Keratinocyte (primary cell): ENCODE data around the gene ENO3. TPM values are rescaled to one million over a fixed set of nuclear protein-coding genes. Genes with fewer than 3 reads are reported as not detected.

Experiments used
- DNase-seq: peaks from one replicate; pipeline ENCODE4 v3.0.0-alpha.2; 2011; ENCODE audit warnings: low read depth, missing footprints, low spot score
- FAIRE-seq: peaks from 2 replicates; lab custom pipeline; 2011; peaks lifted over from hg19 to GRCh38; lab: Jason Lieb, UNC
- H2AFZ ChIP-seq: 2 replicates; pipeline ENCODE4 v1.6.0; 2012; ENCODE audit warnings: low read length, control low read depth, inconsistent platforms; ENCODE audit not compliant: control insufficient read depth
- H3K27ac ChIP-seq: 2 replicates; pipeline ENCODE4 v1.5.1; 2011; ENCODE audit warnings: low read length; ENCODE audit not compliant: control insufficient read depth, insufficient read depth
- H3K27me3 ChIP-seq: 3 replicates; pipeline ENCODE4 v1.6.0; 2011; ENCODE audit warnings: low read length; ENCODE audit not compliant: control insufficient read depth, insufficient read depth; ENCODE audit errors: extremely low read depth
- H3K36me3 ChIP-seq, 2 experiments: 2 replicates in 1 of 2; 3 replicates in 1 of 2; pipeline ENCODE4 v1.5.1; 2011; ENCODE audit warnings: low read length in 2 of 2, mild to moderate bottlenecking in 1 of 2; ENCODE audit not compliant: control insufficient read depth in 2 of 2, insufficient read depth in 2 of 2; ENCODE audit errors: extremely low read depth in 1 of 2
- H3K4me1 ChIP-seq: 3 replicates; pipeline ENCODE4 v1.5.1; 2011; ENCODE audit warnings: low read length; ENCODE audit not compliant: control insufficient read depth, insufficient read depth; ENCODE audit errors: extremely low read depth
- H3K4me2 ChIP-seq: 3 replicates; pipeline ENCODE4 v1.6.0; 2011; ENCODE audit warnings: low read depth, low read length; ENCODE audit not compliant: control insufficient read depth, insufficient read depth; ENCODE audit errors: extremely low read depth
- H3K4me3 ChIP-seq, 3 experiments: fragments of 200-600 bp in 1 of 3; sonication (generic) in 1 of 3; 2 replicates in 2 of 3; 3 replicates in 1 of 3; pipeline ENCODE4 v1.5.1; 2011 to 2016; ENCODE audit warnings: low read length in 3 of 3, mild to moderate bottlenecking in 3 of 3, control low read depth in 2 of 3, inconsistent platforms in 1 of 3, low read depth in 1 of 3, mixed read lengths in 1 of 3, mixed run types in 1 of 3, moderate library complexity in 1 of 3; ENCODE audit not compliant: control insufficient read depth in 2 of 3, insufficient read depth in 2 of 3; ENCODE audit errors: extremely low read depth in 1 of 3
- H3K79me2 ChIP-seq: 2 replicates; pipeline ENCODE4 v1.6.0; 2012; ENCODE audit warnings: low read length; ENCODE audit not compliant: control insufficient read depth, insufficient read depth
- H3K9ac ChIP-seq: 3 replicates; pipeline ENCODE4 v1.6.0; 2011; ENCODE audit warnings: low read length; ENCODE audit not compliant: control insufficient read depth, insufficient read depth; ENCODE audit errors: extremely low read depth
- H3K9me1 ChIP-seq: 3 replicates; pipeline ENCODE4 v1.6.0; 2011; ENCODE audit warnings: low read length; ENCODE audit not compliant: control insufficient read depth, insufficient read depth; ENCODE audit errors: extremely low read depth
- H3K9me3 ChIP-seq: 2 replicates; pipeline ENCODE4 v1.5.1; 2012; ENCODE audit warnings: low read depth, low read length; ENCODE audit not compliant: control insufficient read depth
- H4K20me1 ChIP-seq: 3 replicates; pipeline ENCODE4 v1.6.0; 2011; ENCODE audit warnings: low read length; ENCODE audit not compliant: control insufficient read depth, insufficient read depth; ENCODE audit errors: extremely low read depth
- EZH2 ChIP-seq: IDR thresholded peaks from one replicate; pipeline ENCODE4 v1.6.1; 2012; ENCODE audit warnings: inconsistent platforms, mild to moderate bottlenecking, low read length, moderate library complexity
- dilution Hi-C: fragments of 300-500 bp; cut with MboI; formaldehyde crosslinking; loops from one replicate; pipeline ENCODE4 v1.7.0; 2020; ENCODE audit warnings: low sequenced_read_pairs; ENCODE audit not compliant: extremely low pct_ligation_motif_present
- polyA plus RNA-seq, 5 experiments: library from polyadenylated mRNA; depleted of rRNA in 3 of 5; stranded (reverse) in 3 of 5; stranded (forward) in 1 of 5; unstranded in 1 of 5; fragments of >200 nt; gene quantifications; 1 replicate in 1 of 5; 2 replicates in 3 of 5; 3 replicates in 1 of 5; pipeline versions ENCODE4 v1.2.1 to v1.2.3, GENCODE V29; 2011 to 2012; ENCODE audit warnings: missing spikeins in 2 of 5, low read depth in 1 of 5, low replicate concordance in 1 of 5
- TF ChIP-seq, protein P1 (sequence below), 3 experiments: IDR thresholded peaks in 1 of 3; conservative IDR thresholded peaks in 1 of 3; optimal IDR thresholded peaks in 1 of 3; 2 replicates in 2 of 3; 3 replicates in 1 of 3; pipeline versions ENCODE3 to v1.5.1; 2011; ENCODE audit warnings: low read length in 3 of 3, mild to moderate bottlenecking in 3 of 3, moderate library complexity in 2 of 3, control low read depth in 1 of 3, inconsistent platforms in 1 of 3; ENCODE audit not compliant: insufficient read depth in 2 of 3; ENCODE audit errors: extremely low read depth in 1 of 3

Gene ENO3
- polyA plus RNA-seq, 1 donor (not counting 4 experiments of a cell fraction or from before 2014, with no cell fraction given), result 2.4 TPM

- no peak overlapping the region for H3K27ac ChIP-seq
- no peaks in the 10 kb centered on the region for H4K20me1 ChIP-seq
- no peaks in the 10 kb centered on the region for H3K9me3 ChIP-seq
- H3K9ac ChIP-seq, result no peak overlapping the region
- TF ChIP-seq, protein P1, sequence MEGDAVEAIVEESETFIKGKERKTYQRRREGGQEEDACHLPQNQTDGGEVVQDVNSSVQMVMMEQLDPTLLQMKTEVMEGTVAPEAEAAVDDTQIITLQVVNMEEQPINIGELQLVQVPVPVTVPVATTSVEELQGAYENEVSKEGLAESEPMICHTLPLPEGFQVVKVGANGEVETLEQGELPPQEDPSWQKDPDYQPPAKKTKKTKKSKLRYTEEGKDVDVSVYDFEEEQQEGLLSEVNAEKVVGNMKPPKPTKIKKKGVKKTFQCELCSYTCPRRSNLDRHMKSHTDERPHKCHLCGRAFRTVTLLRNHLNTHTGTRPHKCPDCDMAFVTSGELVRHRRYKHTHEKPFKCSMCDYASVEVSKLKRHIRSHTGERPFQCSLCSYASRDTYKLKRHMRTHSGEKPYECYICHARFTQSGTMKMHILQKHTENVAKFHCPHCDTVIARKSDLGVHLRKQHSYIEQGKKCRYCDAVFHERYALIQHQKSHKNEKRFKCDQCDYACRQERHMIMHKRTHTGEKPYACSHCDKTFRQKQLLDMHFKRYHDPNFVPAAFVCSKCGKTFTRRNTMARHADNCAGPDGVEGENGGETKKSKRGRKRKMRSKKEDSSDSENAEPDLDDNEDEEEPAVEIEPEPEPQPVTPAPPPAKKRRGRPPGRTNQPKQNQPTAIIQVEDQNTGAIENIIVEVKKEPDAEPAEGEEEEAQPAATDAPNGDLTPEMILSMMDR (optimal IDR thresholded peaks at IDR 0.05 in 1 of 3, IDR thresholded peaks at IDR 0.05 in 1 of 3, conservative IDR thresholded peaks at IDR 0.05 in 1 of 3; ENCODE audit: extremely low read depth in 1 of 3, insufficient read depth in 2 of 3, low read length in 3 of 3), result no peak
- no peak for TF ChIP-seq EZH2
- no peak overlapping the region for H2AFZ ChIP-seq
- H3K36me3 ChIP-seq, result peaks cover 9 to 15% of the 10 kb centered on the region in 2 experiments
- no peaks in the 10 kb centered on the region for H3K27me3 ChIP-seq
- dilution Hi-C loops, result no loop called here
- FAIRE-seq, result no peak
- H3K4me3 ChIP-seq, result no peak overlapping the region
- H3K4me2 ChIP-seq, result no peak overlapping the region
- DNase-seq, result no peak
- H3K79me2 ChIP-seq, result peaks cover 4% of the 10 kb centered on the region
- no peaks in the 10 kb centered on the region for H3K4me1 ChIP-seq
- H3K9me1 ChIP-seq, result no peaks in the 10 kb centered on the region
These were observed 9.5 kb downstream of the ENO3 start for GRCh38 chr17:4960279-4960922.

GRCh38 chr17:4965311-4965986, 14.5 kb downstream of the ENO3 start:
- no peak overlapping the region for H3K27ac ChIP-seq
- H3K79me2 ChIP-seq, result peaks cover 5% of the 10 kb centered on the region
- H3K4me1 ChIP-seq, result peaks cover 31% of the 10 kb centered on the region
- H3K9me3 ChIP-seq, result no peaks in the 10 kb centered on the region
- no peak overlapping the region for H3K4me3 ChIP-seq
- DNase-seq (no peak), FAIRE-seq (no peak)
- no peaks in the 10 kb centered on the region for H4K20me1 ChIP-seq
- dilution Hi-C loops, result no loop called here
- H3K4me2 ChIP-seq, result no peak overlapping the region
- no peaks in the 10 kb centered on the region for H3K27me3 ChIP-seq
- H3K9ac ChIP-seq, result no peak overlapping the region
- no peak for TF ChIP-seq EZH2
- TF ChIP-seq, protein P1 (optimal IDR thresholded peaks at IDR 0.05 in 1 of 3, IDR thresholded peaks at IDR 0.05 in 1 of 3, conservative IDR thresholded peaks at IDR 0.05 in 1 of 3; ENCODE audit: extremely low read depth in 1 of 3, insufficient read depth in 2 of 3, low read length in 3 of 3), result no peak
- H3K9me1 ChIP-seq, result no peaks in the 10 kb centered on the region
- H3K36me3 ChIP-seq, result peaks cover 10 to 15% of the 10 kb centered on the region in 2 experiments
- H2AFZ ChIP-seq, result no peak overlapping the region
